C4-2B (cell line): Measurements from ENCODE around the gene ADSS1.

Experiments used
- CTCF ChIP-seq: fragments of 450-650 bp; conservative IDR thresholded peaks from 2 replicates; pipeline ENCODE4 v1.5.1; 2017; ENCODE audit warnings: mild to moderate bottlenecking
- ZFX ChIP-seq: fragments of 450-650 bp; IDR thresholded peaks from 2 replicates; pipeline ENCODE4 v1.6.1; 2017

GRCh38 chr14:104730487-104730886, 6.5 kb downstream of the ADSS1 start:
- TF ChIP-seq CTCF (no peak), ZFX (no peak)
